Upper lobe of right lung (tissue), 1 donor: Measurements from ENCODE around the gene STPG4. TPM values are rescaled to one million over a fixed set of nuclear protein-coding genes. Genes with fewer than 3 reads are reported as not detected.
A peak's percentile ranks its signal among the peaks of the same experiment; 100 is the strongest.

Experiments used
- ATAC-seq: fragments of 200-7000 bp; cut with Tn5 transposase; one replicate; pipeline ENCODE4 v1.9.1; 2020; ENCODE audit warnings: mild to moderate bottlenecking, moderate library complexity
- DNase-seq: peaks from one replicate; pipeline ENCODE4 v3.0.0-alpha.2; 2020
- H3K27ac ChIP-seq: fragments of 200-600 bp; one replicate; pipeline ENCODE4 v1.8.0; 2022
- H3K27me3 ChIP-seq: fragments of 200-600 bp; one replicate; pipeline ENCODE4 v1.8.0; 2022; ENCODE audit warnings: mild to moderate bottlenecking
- H3K36me3 ChIP-seq: fragments of 200-600 bp; one replicate; pipeline ENCODE4 v1.8.0; 2022
- H3K4me1 ChIP-seq: fragments of 200-600 bp; one replicate; pipeline ENCODE4 v1.8.0; 2022
- H3K4me3 ChIP-seq: fragments of 200-600 bp; one replicate; pipeline ENCODE4 v1.8.0; 2022; ENCODE audit warnings: mild to moderate bottlenecking
- H3K9me3 ChIP-seq: fragments of 200-600 bp; one replicate; pipeline ENCODE4 v1.8.0; 2022
- CTCF ChIP-seq: fragments of 200-600 bp; IDR thresholded peaks from one replicate; pipeline ENCODE4 v1.8.0; 2022; ENCODE audit warnings: antibody characterized with exemption
- intact Hi-C: fragments of 100-400 bp; cut with DNase I; formaldehyde crosslinking; loops from one replicate; pipeline ENCODE4 v1.11.0; 2022
- total RNA-seq: library from RNA; stranded (reverse); fragmentation: NEBNext Ultra II Directional; extraction: Animal tissue kit (Norgen Biotek cat#: 25700); gene quantifications from one replicate; pipeline ENCODE4 v1.2.1, GENCODE V29; 2021
- donor health status: DM: no; HTN: yes; CAD: no; lungs with severe emphysema.

Gene STPG4
- total RNA-seq, 1 donor from 2014 or later: not detected

GRCh38 chr2:47050021-47050760 lies 104.9 kb downstream of the STPG4 start:
- H3K27me3 ChIP-seq: no peaks in the 10 kb centered on the region
- H3K4me3 ChIP-seq: no peak overlapping the region
- H3K36me3 ChIP-seq: peaks cover 64% of the 10 kb centered on the region
- DNase-seq: no peak
- TF ChIP-seq CTCF: no peak
- no peaks in the 10 kb centered on the region for H3K4me1 ChIP-seq
- H3K9me3 ChIP-seq: no peaks in the 10 kb centered on the region
- intact Hi-C loops: no loop called here
- ATAC-seq: no peak
- H3K27ac ChIP-seq: peak overlapping the region; percentile 30

- Histone ChIP-seq H3K9me3 (no peaks in the 10 kb centered on the region), H3K27ac (peak overlapping the region; percentile 30), H3K27me3 (no peaks in the 10 kb centered on the region), H3K36me3 (peaks cover 64% of the 10 kb centered on the region), H3K4me1 (no peaks in the 10 kb centered on the region), H3K4me3 (no peak overlapping the region)
- ATAC-seq (no peak), DNase-seq (no peak)
- intact Hi-C loops: no loop called here
- no peak for TF ChIP-seq CTCF
Measured at GRCh38 chr2:47049502-47049901, 105.6 kb downstream of the STPG4 start.

GRCh38 chr2:47048801-47049480 lies 106.2 kb downstream of the STPG4 start:
- DNase-seq (no peak), ATAC-seq (no peak)
- Histone ChIP-seq H3K27ac (no peak overlapping the region), H3K9me3 (no peaks in the 10 kb centered on the region), H3K36me3 (peaks cover 60% of the 10 kb centered on the region), H3K27me3 (no peaks in the 10 kb centered on the region), H3K4me1 (peaks cover 2% of the 10 kb centered on the region), H3K4me3 (no peak overlapping the region)
- TF ChIP-seq CTCF: no peak
- intact Hi-C loops: no loop called here

GRCh38 chr2:47046271-47046670 lies 108.8 kb downstream of the STPG4 start:
- ATAC-seq: no peak
- Histone ChIP-seq H3K9me3 (no peaks in the 10 kb centered on the region), H3K27ac (peak overlapping the region; percentile 24), H3K4me3 (no peak overlapping the region), H3K4me1 (peaks cover 27% of the 10 kb centered on the region), H3K36me3 (peaks cover 49% of the 10 kb centered on the region), H3K27me3 (no peaks in the 10 kb centered on the region)
- intact Hi-C loops: no loop called here
- no peak for DNase-seq
- no peak for TF ChIP-seq CTCF

GRCh38 chr2:47043891-47044239 lies 111.2 kb downstream of the STPG4 start:
- DNase-seq (no peak), ATAC-seq (no peak)
- intact Hi-C loops: no loop called here
- peak overlapping the region; percentile 59 for H3K27ac ChIP-seq
- no peaks in the 10 kb centered on the region for H3K9me3 ChIP-seq
- peaks cover 50% of the 10 kb centered on the region for H3K4me1 ChIP-seq
- no peak overlapping the region for H3K4me3 ChIP-seq
- no peak for TF ChIP-seq CTCF
- H3K36me3 ChIP-seq: peaks cover 36% of the 10 kb centered on the region
- H3K27me3 ChIP-seq: no peaks in the 10 kb centered on the region
